Choroid plexus epithelial cell (primary cell): ENCODE data around the gene INPP5A.

Source experiments
- DNase-seq: peaks from one replicate; pipeline ENCODE4 v3.0.0-alpha.2; 2010; ENCODE audit warnings: low read depth
- H3K4me3 ChIP-seq: 2 replicates; pipeline ENCODE4 v1.5.1; 2011; ENCODE audit warnings: low read depth, mild to moderate bottlenecking, control low read depth, low read length, moderate library complexity
- TF ChIP-seq, protein P1 (sequence below): conservative IDR thresholded peaks from 2 replicates; pipeline ENCODE4 v1.5.1; 2011; ENCODE audit warnings: low read depth, mild to moderate bottlenecking, control low read depth, inconsistent platforms, low read length, moderate library complexity

The INPP5A gene

GRCh38 chr10:132640326-132641125, 102.9 kb downstream of the INPP5A start:
- TF ChIP-seq, protein P1, sequence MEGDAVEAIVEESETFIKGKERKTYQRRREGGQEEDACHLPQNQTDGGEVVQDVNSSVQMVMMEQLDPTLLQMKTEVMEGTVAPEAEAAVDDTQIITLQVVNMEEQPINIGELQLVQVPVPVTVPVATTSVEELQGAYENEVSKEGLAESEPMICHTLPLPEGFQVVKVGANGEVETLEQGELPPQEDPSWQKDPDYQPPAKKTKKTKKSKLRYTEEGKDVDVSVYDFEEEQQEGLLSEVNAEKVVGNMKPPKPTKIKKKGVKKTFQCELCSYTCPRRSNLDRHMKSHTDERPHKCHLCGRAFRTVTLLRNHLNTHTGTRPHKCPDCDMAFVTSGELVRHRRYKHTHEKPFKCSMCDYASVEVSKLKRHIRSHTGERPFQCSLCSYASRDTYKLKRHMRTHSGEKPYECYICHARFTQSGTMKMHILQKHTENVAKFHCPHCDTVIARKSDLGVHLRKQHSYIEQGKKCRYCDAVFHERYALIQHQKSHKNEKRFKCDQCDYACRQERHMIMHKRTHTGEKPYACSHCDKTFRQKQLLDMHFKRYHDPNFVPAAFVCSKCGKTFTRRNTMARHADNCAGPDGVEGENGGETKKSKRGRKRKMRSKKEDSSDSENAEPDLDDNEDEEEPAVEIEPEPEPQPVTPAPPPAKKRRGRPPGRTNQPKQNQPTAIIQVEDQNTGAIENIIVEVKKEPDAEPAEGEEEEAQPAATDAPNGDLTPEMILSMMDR: no peak
- H3K4me3 ChIP-seq: no peak overlapping the region
- no peak for DNase-seq

GRCh38 chr10:132641401-132641800, 103.8 kb downstream of the INPP5A start:
- no peak for DNase-seq
- H3K4me3 ChIP-seq: no peak overlapping the region
- TF ChIP-seq, protein P1: no peak

GRCh38 chr10:132641966-132642731, 104.6 kb downstream of the INPP5A start:
- TF ChIP-seq, protein P1: no peak
- H3K4me3 ChIP-seq: no peak overlapping the region
- DNase-seq: no peak

- no peak overlapping the region for H3K4me3 ChIP-seq
- TF ChIP-seq, protein P1: no peak
- no peak for DNase-seq
Observed at GRCh38 chr10:132642732-132643008, 105.1 kb downstream of the INPP5A start.

DNA sequence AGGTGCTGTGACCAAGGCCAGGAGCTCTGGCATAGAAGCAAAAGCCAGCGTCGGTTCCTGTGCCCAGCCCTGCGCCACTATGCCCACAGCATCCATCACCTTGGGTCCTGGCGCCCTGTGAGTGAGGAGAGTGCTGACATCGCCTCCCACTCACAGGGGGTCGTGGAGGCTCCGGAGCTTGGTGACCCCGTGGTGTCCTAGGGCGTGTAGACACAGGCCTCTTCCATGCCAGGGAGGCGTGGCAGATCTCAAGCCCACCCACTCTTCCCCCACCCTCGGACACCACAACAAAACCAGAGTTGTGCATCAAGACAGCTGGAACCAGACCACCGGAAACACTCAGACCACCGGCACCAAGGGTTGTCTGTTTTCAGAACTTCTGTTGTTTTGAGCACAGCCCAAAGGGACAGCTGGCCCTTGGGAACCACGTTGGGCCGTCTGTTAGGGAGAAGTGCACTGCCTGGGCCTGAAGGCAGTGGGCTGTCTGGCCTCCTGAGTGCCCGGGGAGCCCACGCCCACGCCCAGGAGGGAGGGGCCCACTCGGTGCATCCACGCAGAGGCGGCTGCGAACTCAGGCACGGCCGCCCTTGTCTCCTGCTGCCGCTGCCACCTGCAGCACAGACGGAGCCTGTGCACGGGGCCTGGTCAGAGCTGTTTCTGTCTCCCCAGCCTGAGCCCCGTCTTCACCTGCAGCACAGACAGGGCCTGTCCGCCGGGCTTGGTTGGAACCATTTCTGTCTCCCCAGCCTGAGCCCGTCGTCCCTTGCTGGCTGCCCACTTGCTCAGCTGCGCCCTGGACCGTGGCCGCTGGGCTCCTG, 106.3 kb downstream of the INPP5A start:
- H3K4me3 ChIP-seq: no peak overlapping the region
- no peak for DNase-seq
- TF ChIP-seq, protein P1: no peak

GRCh38 chr10:132644527-132645246, 107.1 kb downstream of the INPP5A start:
- H3K4me3 ChIP-seq: no peak overlapping the region
- DNase-seq: no peak
- TF ChIP-seq, protein P1: no peak
